ENCODE data around the gene TICAM1. TPM values are rescaled to one million over a fixed set of nuclear protein-coding genes. Genes with fewer than 3 reads are reported as not detected.

TICAM1 gene
- total RNA-seq, 1 experiment from 2014 or later: 2.7 TPM

DNA sequence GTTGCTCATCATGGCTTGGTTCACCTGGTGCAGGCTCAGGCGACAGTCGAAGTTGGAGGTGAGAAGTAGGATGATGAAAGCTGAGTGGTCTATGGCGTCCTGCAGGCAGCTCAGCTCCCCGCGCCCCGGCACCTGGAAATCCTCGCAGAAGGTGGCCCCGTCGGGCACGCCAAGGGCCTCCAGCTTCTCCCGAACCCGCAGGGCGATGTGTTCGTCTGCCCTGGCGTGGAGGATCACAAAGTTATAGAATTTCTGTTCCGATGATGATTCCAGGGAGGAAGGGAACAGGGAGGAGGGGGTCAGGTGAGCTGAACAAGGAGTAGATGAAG is 14.6 kb downstream of the TICAM1 start:
- no peak overlapping the region for H3K9ac ChIP-seq (ENCODE audit: low read length)
- H3K27ac ChIP-seq (ENCODE audit: low read length): no peak overlapping the region
- H3K79me2 ChIP-seq (ENCODE audit: low read length): 0 out of 2 replicates have a peak, but pooled peaks cover 4% of the 10 kb centered on the region
- H3K4me1 ChIP-seq (ENCODE audit: low read length): peaks cover 4% of the 10 kb centered on the region
- H3K4me2 ChIP-seq (ENCODE audit: low read depth, low read length, poor library complexity, severe bottlenecking): no peak overlapping the region
- H3K9me3 ChIP-seq (ENCODE audit: low read length): no peaks in the 10 kb centered on the region
- no peaks in the 10 kb centered on the region for H3K9me2 ChIP-seq (replicated peaks; ENCODE audit: insufficient read depth, low read length)
- H4K20me1 ChIP-seq (ENCODE audit: insufficient read depth, low read depth, low read length): no peaks in the 10 kb centered on the region
- H3K27me3 ChIP-seq (ENCODE audit: low read length): no peaks in the 10 kb centered on the region
- DNase-seq: no peak
- H2AFZ ChIP-seq (ENCODE audit: low read length): no peak overlapping the region
- H3K36me3 ChIP-seq (ENCODE audit: insufficient read depth, low read length): peaks cover 12% of the 10 kb centered on the region; the same call in 1 of the 2 replicates
- no peak overlapping the region for H3K4me3 ChIP-seq (ENCODE audit: low read length)

DNA sequence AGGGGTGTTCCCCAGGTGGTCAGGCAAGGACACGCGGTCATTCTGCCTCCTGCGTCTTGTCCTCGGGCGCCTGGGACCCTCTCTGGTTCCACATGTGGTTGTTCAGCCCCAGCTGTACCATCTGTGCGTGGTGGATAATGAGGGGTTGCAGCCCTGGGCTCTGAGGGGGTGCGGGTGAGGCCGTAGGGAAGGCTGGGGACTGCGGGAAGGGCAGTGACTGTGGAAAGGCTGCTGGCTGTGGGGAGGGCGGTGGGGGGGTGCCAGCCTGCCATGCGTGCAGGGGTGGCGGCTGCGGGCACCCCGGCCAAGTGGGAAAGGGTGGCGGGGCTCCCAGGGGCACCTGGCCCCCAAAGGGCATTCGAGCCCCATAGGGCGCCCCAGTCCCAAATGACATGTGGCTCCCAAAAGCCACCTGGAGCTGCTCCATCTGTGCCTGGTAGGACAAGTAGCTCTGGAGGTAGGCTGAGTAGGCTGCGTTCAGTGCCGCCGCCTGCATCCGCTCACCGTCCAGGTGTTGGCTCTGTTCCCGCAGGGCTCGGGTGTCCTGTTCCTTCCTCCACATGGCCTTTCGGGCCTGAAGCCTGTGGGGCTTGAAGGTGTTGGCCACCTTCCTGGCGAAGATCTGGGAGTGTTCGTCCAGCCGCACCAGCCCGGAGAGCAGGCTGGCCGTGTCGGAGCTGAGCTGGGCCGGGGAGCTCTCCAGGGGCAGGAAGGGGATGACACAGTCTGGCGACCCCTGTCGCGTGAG is 15.1 kb downstream of the TICAM1 start:
- Histone ChIP-seq H3K4me3 (ENCODE audit: low read length) (no peak overlapping the region), H3K36me3 (ENCODE audit: insufficient read depth, low read length) (peaks cover 12% of the 10 kb centered on the region; the same call in 1 of the 2 replicates), H3K9me3 (ENCODE audit: low read length) (no peaks in the 10 kb centered on the region), H3K27ac (ENCODE audit: low read length) (no peak overlapping the region), H3K79me2 (ENCODE audit: low read length) (0 out of 2 replicates have a peak, but pooled peaks cover 4% of the 10 kb centered on the region), H3K4me1 (ENCODE audit: low read length) (peaks cover 7% of the 10 kb centered on the region), H3K27me3 (ENCODE audit: low read length) (no peaks in the 10 kb centered on the region), H3K4me2 (ENCODE audit: low read depth, low read length, poor library complexity, severe bottlenecking) (no peak overlapping the region), H2AFZ (ENCODE audit: low read length) (no peak overlapping the region), H3K9me2 (replicated peaks; ENCODE audit: insufficient read depth, low read length) (no peaks in the 10 kb centered on the region), H3K9ac (ENCODE audit: low read length) (no peak overlapping the region), H4K20me1 (ENCODE audit: insufficient read depth, low read depth, low read length) (no peaks in the 10 kb centered on the region)
- DNase-seq: no peak

DNA sequence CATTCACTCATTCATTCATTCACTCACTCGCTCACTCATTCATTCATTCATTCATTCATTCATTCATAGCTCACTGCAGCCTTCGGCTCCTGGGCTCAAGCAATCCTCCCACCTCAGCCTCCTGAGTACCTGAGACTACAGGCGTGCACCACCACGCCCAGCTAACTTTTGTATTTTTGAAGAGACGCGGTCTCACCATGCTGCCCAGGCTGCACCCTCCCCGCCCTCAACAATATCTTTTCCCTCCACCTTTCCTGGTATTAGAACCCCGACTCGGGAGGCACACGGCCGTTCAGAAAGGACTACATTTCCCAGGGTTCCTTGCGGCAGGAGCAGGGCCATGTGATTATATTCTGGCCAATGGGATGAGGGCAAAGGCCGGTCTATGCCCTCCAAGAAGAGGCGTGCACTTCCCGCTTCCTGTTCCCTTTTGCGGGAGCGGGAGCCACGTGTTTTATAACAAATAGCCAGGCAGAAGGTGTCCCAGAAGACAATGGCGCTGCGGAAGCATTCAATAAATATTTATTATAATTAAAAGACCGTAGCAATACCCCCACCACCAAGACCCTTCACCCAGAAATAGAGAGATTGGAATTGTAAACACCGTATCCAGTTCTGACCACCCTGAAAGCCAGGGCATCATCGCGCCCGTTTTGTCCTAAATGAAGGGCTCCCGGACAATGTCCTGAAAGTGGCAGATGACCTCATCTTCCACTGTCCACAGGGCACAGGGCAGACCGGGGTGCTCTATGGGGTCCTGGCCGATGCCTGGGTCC is 15.9 kb downstream of the TICAM1 start:
- H3K9me2 ChIP-seq (replicated peaks; ENCODE audit: insufficient read depth, low read length): no peaks in the 10 kb centered on the region
- H3K9me3 ChIP-seq (ENCODE audit: low read length): no peaks in the 10 kb centered on the region
- no peak overlapping the region for H3K4me3 ChIP-seq (ENCODE audit: low read length)
- no peak overlapping the region for H2AFZ ChIP-seq (ENCODE audit: low read length)
- peak; percentile 96 for DNase-seq
- no peaks in the 10 kb centered on the region for H3K79me2 ChIP-seq (ENCODE audit: low read length)
- no peak overlapping the region for H3K4me2 ChIP-seq (ENCODE audit: low read depth, low read length, poor library complexity, severe bottlenecking)
- no peaks in the 10 kb centered on the region for H4K20me1 ChIP-seq (ENCODE audit: insufficient read depth, low read depth, low read length)
- peaks cover 8% of the 10 kb centered on the region for H3K4me1 ChIP-seq (ENCODE audit: low read length)
- peaks cover 12% of the 10 kb centered on the region; the same call in 1 of the 2 replicates for H3K36me3 ChIP-seq (ENCODE audit: insufficient read depth, low read length)
- H3K9ac ChIP-seq (ENCODE audit: low read length): no peak overlapping the region
- H3K27me3 ChIP-seq (ENCODE audit: low read length): no peaks in the 10 kb centered on the region
- H3K27ac ChIP-seq (ENCODE audit: low read length): no peak overlapping the region

DNA sequence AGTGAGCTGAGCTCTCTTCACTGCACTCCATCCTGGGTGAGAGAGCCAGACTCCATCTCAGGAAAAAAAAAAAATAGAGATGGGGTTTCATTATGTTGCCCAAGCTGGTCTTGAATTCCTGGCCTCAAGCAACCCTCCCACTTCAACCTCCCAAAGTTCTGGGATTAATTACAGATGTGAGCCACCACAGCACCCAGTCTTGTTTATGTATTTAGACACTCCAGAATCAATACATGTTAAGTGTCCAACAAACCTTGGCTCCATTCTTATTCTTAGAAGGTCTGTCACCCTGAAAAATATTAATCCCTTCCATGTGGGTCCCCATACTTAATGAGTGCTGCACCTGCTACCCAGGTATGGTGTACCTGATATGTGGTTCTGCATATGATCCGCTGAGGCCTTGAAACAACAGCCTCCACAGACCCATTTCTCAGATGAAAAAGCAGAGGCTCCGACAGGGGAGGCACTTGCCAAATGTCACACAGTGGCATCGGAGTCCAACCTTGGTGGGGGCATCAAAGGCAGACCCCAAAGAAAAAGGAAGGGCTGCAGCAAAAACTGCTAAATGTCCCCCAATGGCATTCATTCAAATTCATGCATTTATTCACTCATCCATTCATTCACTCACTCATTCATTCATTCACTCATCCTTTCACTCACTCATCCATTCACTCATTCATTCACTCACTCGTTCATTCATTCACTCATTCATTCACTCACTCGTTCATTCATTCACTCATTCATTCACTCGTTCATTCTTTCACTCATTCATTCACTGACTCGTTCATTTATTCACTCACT is 16.7 kb downstream of the TICAM1 start:
- no peaks in the 10 kb centered on the region for H3K9me2 ChIP-seq (replicated peaks; ENCODE audit: insufficient read depth, low read length)
- H2AFZ ChIP-seq (ENCODE audit: low read length): no peak overlapping the region
- H3K4me2 ChIP-seq (ENCODE audit: low read depth, low read length, poor library complexity, severe bottlenecking): no peak overlapping the region
- peaks cover 8% of the 10 kb centered on the region for H3K4me1 ChIP-seq (ENCODE audit: low read length)
- H3K27me3 ChIP-seq (ENCODE audit: low read length): no peaks in the 10 kb centered on the region
- no peak overlapping the region for H3K9ac ChIP-seq (ENCODE audit: low read length)
- H4K20me1 ChIP-seq (ENCODE audit: insufficient read depth, low read depth, low read length): no peaks in the 10 kb centered on the region
- no peak overlapping the region for H3K4me3 ChIP-seq (ENCODE audit: low read length)
- H3K79me2 ChIP-seq (ENCODE audit: low read length): no peaks in the 10 kb centered on the region
- no peak overlapping the region for H3K27ac ChIP-seq (ENCODE audit: low read length)
- H3K36me3 ChIP-seq (ENCODE audit: insufficient read depth, low read length): peaks cover 12% of the 10 kb centered on the region; the same call in 1 of the 2 replicates
- no peak for DNase-seq
- H3K9me3 ChIP-seq (ENCODE audit: low read length): no peaks in the 10 kb centered on the region

DNA sequence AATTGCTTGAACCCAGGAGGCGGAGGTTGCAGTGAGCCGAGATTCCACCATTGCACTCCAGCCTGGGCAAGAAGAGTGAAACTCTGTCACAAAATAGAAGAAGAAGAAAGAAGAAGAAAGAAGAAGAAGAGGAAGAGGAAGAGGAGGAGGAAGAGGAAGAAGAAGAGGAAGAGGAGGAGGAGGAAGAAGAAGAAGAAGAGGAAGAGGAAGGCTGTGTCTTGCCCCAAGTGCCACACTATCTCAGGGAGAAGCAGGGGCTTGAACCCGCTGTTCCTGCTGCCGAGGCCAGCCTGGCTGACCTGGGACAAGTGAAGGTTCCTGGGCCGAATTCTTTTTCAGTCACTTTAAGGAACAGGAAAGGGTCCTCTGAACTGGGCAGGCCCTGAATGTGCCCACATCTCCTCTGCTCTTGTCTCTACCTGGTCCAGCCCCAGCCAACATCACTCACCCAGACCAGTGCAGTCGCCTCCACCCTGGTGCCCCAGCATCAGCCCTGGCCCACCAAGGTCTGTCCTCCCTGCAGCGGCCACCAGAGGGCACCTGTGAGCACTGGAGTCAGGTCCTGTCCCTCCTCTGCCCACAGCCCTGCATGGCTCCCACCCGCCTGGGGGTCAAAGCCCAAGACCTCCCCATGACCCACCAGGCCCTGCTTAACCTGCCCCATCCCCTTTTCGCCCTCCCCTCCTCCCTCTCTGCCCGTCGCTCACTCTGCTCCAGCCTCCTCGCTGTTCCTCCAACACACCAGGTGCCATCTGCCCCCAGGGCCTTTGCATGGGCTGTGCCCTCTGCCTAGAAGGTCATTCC is 20.0 kb downstream of the TICAM1 start:
- Histone ChIP-seq H3K36me3 (ENCODE audit: insufficient read depth, low read length) (peaks cover 6% of the 10 kb centered on the region; the same call in 1 of the 2 replicates), H3K27ac (ENCODE audit: low read length) (no peak overlapping the region), H4K20me1 (ENCODE audit: insufficient read depth, low read depth, low read length) (no peaks in the 10 kb centered on the region), H3K4me3 (ENCODE audit: low read length) (no peak overlapping the region), H3K4me2 (ENCODE audit: low read depth, low read length, poor library complexity, severe bottlenecking) (no peak overlapping the region), H3K9me3 (ENCODE audit: low read length) (no peaks in the 10 kb centered on the region), H2AFZ (ENCODE audit: low read length) (0 out of 2 replicates have a peak overlapping the region, but pooled peaks have one; percentile 60), H3K27me3 (ENCODE audit: low read length) (no peaks in the 10 kb centered on the region), H3K4me1 (ENCODE audit: low read length) (peaks cover 16% of the 10 kb centered on the region), H3K79me2 (ENCODE audit: low read length) (no peaks in the 10 kb centered on the region), H3K9ac (ENCODE audit: low read length) (no peak overlapping the region), H3K9me2 (replicated peaks; ENCODE audit: insufficient read depth, low read length) (no peaks in the 10 kb centered on the region)
- DNase-seq: peak; percentile 92

DNA sequence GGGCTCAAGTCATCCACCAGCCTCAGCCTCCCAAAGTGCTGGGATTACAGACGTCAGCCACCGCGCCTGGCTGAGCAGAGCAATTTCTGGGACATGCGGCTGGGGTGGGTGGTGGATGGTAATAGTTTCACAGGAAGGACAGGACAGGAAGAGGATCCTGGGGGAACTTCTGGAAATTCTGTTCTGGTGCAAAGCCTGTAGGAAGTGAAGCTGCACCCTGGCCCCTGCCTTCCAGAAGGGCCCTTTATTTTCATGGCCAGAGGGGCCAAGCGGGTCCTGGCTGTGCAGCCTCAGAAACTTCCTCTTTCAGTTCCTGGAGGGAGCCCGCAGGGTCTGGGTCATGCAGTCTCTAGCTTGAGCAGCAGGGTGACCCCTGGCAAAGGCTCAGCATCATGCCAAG is 24.3 kb downstream of the TICAM1 start:
- H3K79me2 ChIP-seq (ENCODE audit: low read length): no peaks in the 10 kb centered on the region
- H3K4me1 ChIP-seq (ENCODE audit: low read length): peaks cover 11% of the 10 kb centered on the region
- no peak overlapping the region for H3K9ac ChIP-seq (ENCODE audit: low read length)
- H3K4me2 ChIP-seq (ENCODE audit: low read depth, low read length, poor library complexity, severe bottlenecking): peak overlapping the region; percentile 19
- no peak overlapping the region for H3K4me3 ChIP-seq (ENCODE audit: low read length)
- no peaks in the 10 kb centered on the region for H3K9me3 ChIP-seq (ENCODE audit: low read length)
- H3K27ac ChIP-seq (ENCODE audit: low read length): no peak overlapping the region
- no peaks in the 10 kb centered on the region for H3K27me3 ChIP-seq (ENCODE audit: low read length)
- peak overlapping the region; percentile 45; the same call in 1 of the 2 replicates for H2AFZ ChIP-seq (ENCODE audit: low read length)
- H3K36me3 ChIP-seq (ENCODE audit: insufficient read depth, low read length): no peaks in the 10 kb centered on the region
- DNase-seq: peak; percentile 67
- H3K9me2 ChIP-seq (replicated peaks; ENCODE audit: insufficient read depth, low read length): no peaks in the 10 kb centered on the region
- H4K20me1 ChIP-seq (ENCODE audit: insufficient read depth, low read depth, low read length): no peaks in the 10 kb centered on the region

DNA sequence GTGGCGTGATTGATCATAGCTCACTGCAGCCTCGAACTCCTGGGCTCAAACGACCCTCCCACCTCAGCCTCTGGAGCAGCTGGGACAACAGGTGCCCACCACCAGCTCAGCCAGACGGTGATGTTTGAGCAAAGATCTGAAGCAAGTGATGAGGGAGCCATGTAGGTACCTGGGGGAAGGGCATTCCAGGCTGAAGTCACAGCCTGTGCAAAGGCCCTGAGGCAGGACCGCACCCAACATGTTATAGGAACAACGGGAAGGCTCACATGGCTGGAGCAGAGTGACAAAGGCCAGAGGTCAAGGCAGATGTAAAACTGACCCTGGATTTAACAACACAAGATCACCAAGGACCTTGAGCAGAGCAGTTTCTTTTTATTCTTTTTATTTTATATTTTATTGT is 25.1 kb downstream of the TICAM1 start:
- no peak overlapping the region for H3K27ac ChIP-seq (ENCODE audit: low read length)
- H3K36me3 ChIP-seq (ENCODE audit: insufficient read depth, low read length): no peaks in the 10 kb centered on the region
- H3K9me2 ChIP-seq (replicated peaks; ENCODE audit: insufficient read depth, low read length): no peaks in the 10 kb centered on the region
- H3K79me2 ChIP-seq (ENCODE audit: low read length): no peaks in the 10 kb centered on the region
- peaks cover 9% of the 10 kb centered on the region for H3K4me1 ChIP-seq (ENCODE audit: low read length)
- no peaks in the 10 kb centered on the region for H3K27me3 ChIP-seq (ENCODE audit: low read length)
- no peak overlapping the region for H3K4me2 ChIP-seq (ENCODE audit: low read depth, low read length, poor library complexity, severe bottlenecking)
- no peak overlapping the region for H3K9ac ChIP-seq (ENCODE audit: low read length)
- DNase-seq: no peak
- H3K9me3 ChIP-seq (ENCODE audit: low read length): no peaks in the 10 kb centered on the region
- no peaks in the 10 kb centered on the region for H4K20me1 ChIP-seq (ENCODE audit: insufficient read depth, low read depth, low read length)
- H2AFZ ChIP-seq (ENCODE audit: low read length): no peak overlapping the region
- H3K4me3 ChIP-seq (ENCODE audit: low read length): no peak overlapping the region
